C4-2B (cell line): ENCODE measurements around the gene LDB2.

Experiments used
- CTCF ChIP-seq: fragments of 450-650 bp; conservative IDR thresholded peaks from 2 replicates; pipeline ENCODE4 v1.5.1; 2017; ENCODE audit warnings: mild to moderate bottlenecking
- ZFX ChIP-seq: fragments of 450-650 bp; IDR thresholded peaks from 2 replicates; pipeline ENCODE4 v1.6.1; 2017

- no peak for TF ChIP-seq CTCF
- TF ChIP-seq ZFX: no peak
Measured at GRCh38 chr4:16852228-16852627, 46.2 kb downstream of the LDB2 start.
